ENCODE data around the gene PRRT1B. TPM values are rescaled to one million over a fixed set of nuclear protein-coding genes. Genes with fewer than 3 reads are reported as not detected.

Gene PRRT1B
- polyA plus RNA-seq, 3 donors, result not detected

GRCh38 chr9:131583836-131584555 lies 38.7 kb downstream of the PRRT1B start:
- H3K9me3 Mint-ChIP-seq, result no peaks in the 10 kb centered on the region
- Histone ChIP-seq H3K79me2 (ENCODE audit: insufficient read depth, low read length) (peaks cover 4% of the 10 kb centered on the region), H3K9me3 (replicated peaks in 1 of 2; ENCODE audit: control insufficient read depth in 1 of 2, insufficient read depth in 1 of 2, low read length in 2 of 2) (no peaks in the 10 kb centered on the region), H3K27me3 (ENCODE audit: control insufficient read depth in 2 of 2, insufficient read depth in 2 of 2, low read length in 2 of 2) (no peaks in the 10 kb centered on the region), H4K20me1 (ENCODE audit: insufficient read depth, low read length) (peaks cover 37% of the 10 kb centered on the region), H3K27ac (ENCODE audit: low read depth in 1 of 2, low read length in 2 of 2) (peak overlapping the region; percentile 76 to 82), H3K9ac (ENCODE audit: insufficient read depth, low read length, poor library complexity, severe bottlenecking) (peak overlapping the region; percentile 44), H3K4me3 (replicated peaks in 1 of 3; ENCODE audit: low read depth in 2 of 3, low read length in 3 of 3) (no peak overlapping the region), H3K4me2 (replicated peaks; ENCODE audit: extremely low read depth, low read length, poor library complexity, severe bottlenecking) (peak overlapping the region; percentile 56), H2AFZ (ENCODE audit: insufficient read depth, low read depth, low read length, poor library complexity, severe bottlenecking) (no peak overlapping the region), H3K4me1 (ENCODE audit: control insufficient read depth in 1 of 2, insufficient read depth in 2 of 2, low read length in 2 of 2) (peaks cover 32 to 39% of the 10 kb centered on the region in 2 donors), H3K36me3 (replicated peaks in 1 of 2; ENCODE audit: control insufficient read depth in 1 of 2, insufficient read depth in 2 of 2, low read length in 2 of 2) (peaks cover 66 to 79% of the 10 kb centered on the region in 2 donors)
- peak overlapping the region in 5 of 7 donors; percentile 64 to 96 (median 94) for H3K27ac Mint-ChIP-seq
- no peak for TF ChIP-seq CTCF (IDR thresholded peaks at IDR 0.05)
- H3K4me3 Mint-ChIP-seq, result no peak overlapping the region
- WGBS (ENCODE audit: insufficient coverage), result 86% methylated on average over 21 of the region's 27 CpGs
- peaks cover 78 to 91% of the 10 kb centered on the region in 2 donors for H3K36me3 Mint-ChIP-seq
- intact Hi-C loops (cut with micrococcal nuclease), result no loop called here
- H3K4me1 Mint-ChIP-seq, result peaks cover 37% of the 10 kb centered on the region
- H3K27me3 Mint-ChIP-seq (ENCODE audit: low read depth in 3 of 3), result no peaks in the 10 kb centered on the region
- DNase-seq, result peak in 1 of 3 donors; percentile 3

- peaks cover 32% of the 10 kb centered on the region for H4K20me1 ChIP-seq (ENCODE audit: insufficient read depth, low read length)
- WGBS (ENCODE audit: insufficient coverage), result 13% methylated on average over 3 of the region's 7 CpGs
- Mint-ChIP-seq H3K4me1 (peaks cover 32% of the 10 kb centered on the region), H3K27ac (peak overlapping the region; percentile 87 to 96 (median 94)), H3K27me3 (ENCODE audit: low read depth in 3 of 3) (no peaks in the 10 kb centered on the region), H3K4me3 (peak overlapping the region; percentile 60 to 62), H3K9me3 (no peaks in the 10 kb centered on the region), H3K36me3 (peaks cover 78 to 91% of the 10 kb centered on the region in 2 donors)
- peak overlapping the region; percentile 44 for H3K9ac ChIP-seq (ENCODE audit: insufficient read depth, low read length, poor library complexity, severe bottlenecking)
- TF ChIP-seq CTCF (IDR thresholded peaks at IDR 0.05), result no peak
- intact Hi-C loops (cut with micrococcal nuclease), result no loop called here
- peaks cover 4% of the 10 kb centered on the region for H3K79me2 ChIP-seq (ENCODE audit: insufficient read depth, low read length)
- peak overlapping the region; percentile 56 for H3K4me2 ChIP-seq (replicated peaks; ENCODE audit: extremely low read depth, low read length, poor library complexity, severe bottlenecking)
- no peaks in the 10 kb centered on the region for H3K9me3 ChIP-seq (replicated peaks in 1 of 2; ENCODE audit: control insufficient read depth in 1 of 2, insufficient read depth in 1 of 2, low read length in 2 of 2)
- peak overlapping the region; percentile 76 to 82 for H3K27ac ChIP-seq (ENCODE audit: low read depth in 1 of 2, low read length in 2 of 2)
- H3K4me1 ChIP-seq (ENCODE audit: control insufficient read depth in 1 of 2, insufficient read depth in 2 of 2, low read length in 2 of 2), result peaks cover 26 to 32% of the 10 kb centered on the region in 2 donors
- H3K36me3 ChIP-seq (replicated peaks in 1 of 2; ENCODE audit: control insufficient read depth in 1 of 2, insufficient read depth in 2 of 2, low read length in 2 of 2), result peaks cover 66 to 79% of the 10 kb centered on the region in 2 donors
- no peaks in the 10 kb centered on the region for H3K27me3 ChIP-seq (ENCODE audit: control insufficient read depth in 2 of 2, insufficient read depth in 2 of 2, low read length in 2 of 2)
- DNase-seq, result peak; percentile 49 to 60 (median 52)
- H3K4me3 ChIP-seq (replicated peaks in 1 of 3; ENCODE audit: low read depth in 2 of 3, low read length in 3 of 3), result peak overlapping the region in 1 of 3 experiments; percentile 31
- H2AFZ ChIP-seq (ENCODE audit: insufficient read depth, low read depth, low read length, poor library complexity, severe bottlenecking), result no peak overlapping the region
Observed at GRCh38 chr9:131584858-131585257, 39.5 kb downstream of the PRRT1B start.
